HepG2 (cell line): ENCODE data around the gene ELAPOR1. TPM values are rescaled to one million over a fixed set of nuclear protein-coding genes. Genes with fewer than 3 reads are reported as not detected.
A peak's percentile ranks its signal among the peaks of the same experiment; 100 is the strongest.

ENCODE experiments used
- ARID2 ChIP-seq: sonication (generic); formaldehyde crosslinking; IDR thresholded peaks from 2 replicates; pipeline ENCODE4 v1.8.1; 2022; ENCODE audit warnings: mild to moderate bottlenecking, missing genetic modification reagents, borderline replicate concordance
- E2F2 ChIP-seq: sonication (generic); formaldehyde crosslinking; IDR thresholded peaks from 2 replicates; pipeline ENCODE4 v1.4.0; 2020; ENCODE audit warnings: missing genetic modification reagents, borderline replicate concordance
- GPN1 ChIP-seq: sonication (generic); formaldehyde crosslinking; IDR thresholded peaks from 2 replicates; pipeline ENCODE4 v1.5.1; 2020; ENCODE audit warnings: missing genetic modification reagents, borderline replicate concordance
- HNF4A ChIP-seq: sonication (generic); formaldehyde crosslinking; IDR thresholded peaks from 2 replicates; pipeline ENCODE4 v1.4.0; 2020; ENCODE audit warnings: missing genetic modification reagents
- JDP2 ChIP-seq: sonication (generic); formaldehyde crosslinking; IDR thresholded peaks from 2 replicates; pipeline ENCODE4 v1.8.1; 2022; ENCODE audit warnings: missing genetic modification reagents, borderline replicate concordance
- KAT7 ChIP-seq: IDR thresholded peaks from 2 replicates; pipeline ENCODE4 v1.6.1; 2018; ENCODE audit warnings: borderline replicate concordance, missing compliant biosample characterization
- MAFK ChIP-seq, 2 experiments: IDR thresholded peaks in 1 of 2; conservative IDR thresholded peaks in 1 of 2; 2 replicates each; pipeline ENCODE4 v1.6.1; 2011; ENCODE audit warnings: improper control_type of control experiment in 2 of 2, low read length in 2 of 2
- NFKB2 ChIP-seq: sonication (generic); formaldehyde crosslinking; IDR thresholded peaks from 2 replicates; pipeline ENCODE4 v1.4.0; 2020; ENCODE audit warnings: missing genetic modification reagents, borderline replicate concordance
- POGK ChIP-seq: sonication (generic); formaldehyde crosslinking; conservative IDR thresholded peaks from 2 replicates; pipeline ENCODE4 v1.8.0; 2022; ENCODE audit warnings: mild to moderate bottlenecking, moderate library complexity, missing genetic modification reagents
- SRSF1 ChIP-seq: fragments of 200-400 bp; formaldehyde crosslinking; optimal IDR thresholded peaks from 2 replicates; pipeline ENCODE3; 2017; ENCODE audit warnings: mild to moderate bottlenecking, low read depth, low read length, moderate library complexity
- STAG1 ChIP-seq: sonication (generic); formaldehyde crosslinking; IDR thresholded peaks from 2 replicates; pipeline ENCODE4 v1.4.0; 2020; ENCODE audit warnings: missing genetic modification reagents
- TP53 ChIP-seq: sonication (generic); formaldehyde crosslinking; conservative IDR thresholded peaks from 2 replicates; pipeline ENCODE4 v1.4.0; 2020; ENCODE audit warnings: missing genetic modification reagents
- TSC22D2 ChIP-seq: sonication (generic); formaldehyde crosslinking; IDR thresholded peaks from 2 replicates; pipeline ENCODE4 v1.5.1; 2020; ENCODE audit warnings: missing genetic modification reagents, mild to moderate bottlenecking, borderline replicate concordance
- XRCC5 ChIP-seq: fragments of 200-400 bp; formaldehyde crosslinking; optimal IDR thresholded peaks from 2 replicates; pipeline ENCODE3; 2017; ENCODE audit warnings: mild to moderate bottlenecking, low read length
- ZBTB20 ChIP-seq: sonication (generic); formaldehyde crosslinking; IDR thresholded peaks from 2 replicates; pipeline ENCODE4 v1.8.1; 2023; ENCODE audit warnings: missing genetic modification reagents, low read depth, mild to moderate bottlenecking, borderline replicate concordance
- ZFP82 ChIP-seq: sonication (generic); formaldehyde crosslinking; IDR thresholded peaks from 2 replicates; pipeline ENCODE4 v1.5.1; 2020; ENCODE audit warnings: mild to moderate bottlenecking, missing genetic modification reagents, borderline replicate concordance
- ZFP91 ChIP-seq: sonication (generic); formaldehyde crosslinking; IDR thresholded peaks from 2 replicates; pipeline ENCODE4 v1.9.0; 2022; ENCODE audit warnings: missing genetic modification reagents, mild to moderate bottlenecking, borderline replicate concordance
- ZNF44 ChIP-seq: sonication (generic); formaldehyde crosslinking; IDR thresholded peaks from 2 replicates; pipeline ENCODE4 v1.5.1; 2020; ENCODE audit warnings: mild to moderate bottlenecking, missing genetic modification reagents
- ZNF629 ChIP-seq: sonication (generic); formaldehyde crosslinking; conservative IDR thresholded peaks from 2 replicates; pipeline ENCODE4 v1.5.0; 2020; ENCODE audit warnings: missing genetic modification reagents
- ZNF652 ChIP-seq: IDR thresholded peaks from 2 replicates; pipeline ENCODE4 v1.6.1; 2016; ENCODE audit warnings: low read depth, borderline replicate concordance
- ZSCAN25 ChIP-seq: sonication (generic); formaldehyde crosslinking; IDR thresholded peaks from 2 replicates; pipeline ENCODE4 v1.8.0; 2022; ENCODE audit warnings: mild to moderate bottlenecking, missing genetic modification reagents
- polyA plus RNA-seq, 8 experiments: library from polyadenylated mRNA; depleted of rRNA in 3 of 8; stranded (reverse) in 7 of 8; unstranded in 1 of 8; fragments of >200 nt; fragmentation: Illumina TruSeq in 4 of 8; extraction: Trizol in 4 of 8; gene quantifications; 2 replicates each; pipeline versions ENCODE4 v1.2.1 to v1.2.3, GENCODE V29; 2011 to 2016; ENCODE audit warnings: low read depth in 4 of 8, missing spikeins in 1 of 8, mixed read lengths in 1 of 8; ENCODE audit not compliant: insufficient read depth in 1 of 8
- total RNA-seq, 5 experiments: library from RNA; depleted of rRNA; stranded (reverse); fragments of >200 nt; fragmentation: Illumina TruSeq; extraction: Trizol; gene quantifications; 2 replicates each; pipeline ENCODE4 v1.2.3, GENCODE V29; 2016; ENCODE audit warnings: low read depth in 1 of 5
- TF ChIP-seq, protein P1 (sequence below): sonication (generic); formaldehyde crosslinking; IDR thresholded peaks from 2 replicates; pipeline ENCODE4 v1.4.0; 2020; ENCODE audit warnings: missing genetic modification reagents, borderline replicate concordance

ELAPOR1 gene
- total and polyA plus RNA-seq, 2 of the 13 experiments (the other 11 are each of a cell fraction or from before 2014, with no cell fraction given): 0.13 to 0.20 TPM

GRCh38 chr1:109112056-109112651 lies 1.8 kb upstream of the ELAPOR1 start (continued):
- TF ChIP-seq ZFP91 (CRISPR knock-in tag) (no peak), HNF4A (CRISPR knock-in tag) (no peak), E2F2 (CRISPR knock-in tag) (no peak), ZNF652 (CRISPR knock-in tag) (no peak), ARID2 (CRISPR knock-in tag) (no peak), KAT7 (no peak), TP53 (CRISPR knock-in tag) (no peak), GPN1 (CRISPR knock-in tag) (no peak), MAFK (conservative IDR thresholded peaks at IDR 0.05 in 1 of 2, IDR thresholded peaks at IDR 0.05 in 1 of 2; ENCODE audit: low read length in 2 of 2) (no peak), POGK (no peak), ZNF44 (CRISPR knock-in tag) (no peak), XRCC5 (no peak), SRSF1 (no peak), ZSCAN25 (CRISPR knock-in tag) (no peak), JDP2 (CRISPR knock-in tag) (no peak), ZNF629 (CRISPR knock-in tag) (peak; percentile 44; the same call in 1 of the 2 replicates), STAG1 (CRISPR knock-in tag) (peak; percentile 82), ZFP82 (CRISPR knock-in tag) (peak; percentile 19; the same call in 1 of the 2 replicates), TSC22D2 (CRISPR knock-in tag) (no peak), ZBTB20 (CRISPR knock-in tag) (no peak), NFKB2 (CRISPR knock-in tag) (no peak)
- TF ChIP-seq, protein P1, sequence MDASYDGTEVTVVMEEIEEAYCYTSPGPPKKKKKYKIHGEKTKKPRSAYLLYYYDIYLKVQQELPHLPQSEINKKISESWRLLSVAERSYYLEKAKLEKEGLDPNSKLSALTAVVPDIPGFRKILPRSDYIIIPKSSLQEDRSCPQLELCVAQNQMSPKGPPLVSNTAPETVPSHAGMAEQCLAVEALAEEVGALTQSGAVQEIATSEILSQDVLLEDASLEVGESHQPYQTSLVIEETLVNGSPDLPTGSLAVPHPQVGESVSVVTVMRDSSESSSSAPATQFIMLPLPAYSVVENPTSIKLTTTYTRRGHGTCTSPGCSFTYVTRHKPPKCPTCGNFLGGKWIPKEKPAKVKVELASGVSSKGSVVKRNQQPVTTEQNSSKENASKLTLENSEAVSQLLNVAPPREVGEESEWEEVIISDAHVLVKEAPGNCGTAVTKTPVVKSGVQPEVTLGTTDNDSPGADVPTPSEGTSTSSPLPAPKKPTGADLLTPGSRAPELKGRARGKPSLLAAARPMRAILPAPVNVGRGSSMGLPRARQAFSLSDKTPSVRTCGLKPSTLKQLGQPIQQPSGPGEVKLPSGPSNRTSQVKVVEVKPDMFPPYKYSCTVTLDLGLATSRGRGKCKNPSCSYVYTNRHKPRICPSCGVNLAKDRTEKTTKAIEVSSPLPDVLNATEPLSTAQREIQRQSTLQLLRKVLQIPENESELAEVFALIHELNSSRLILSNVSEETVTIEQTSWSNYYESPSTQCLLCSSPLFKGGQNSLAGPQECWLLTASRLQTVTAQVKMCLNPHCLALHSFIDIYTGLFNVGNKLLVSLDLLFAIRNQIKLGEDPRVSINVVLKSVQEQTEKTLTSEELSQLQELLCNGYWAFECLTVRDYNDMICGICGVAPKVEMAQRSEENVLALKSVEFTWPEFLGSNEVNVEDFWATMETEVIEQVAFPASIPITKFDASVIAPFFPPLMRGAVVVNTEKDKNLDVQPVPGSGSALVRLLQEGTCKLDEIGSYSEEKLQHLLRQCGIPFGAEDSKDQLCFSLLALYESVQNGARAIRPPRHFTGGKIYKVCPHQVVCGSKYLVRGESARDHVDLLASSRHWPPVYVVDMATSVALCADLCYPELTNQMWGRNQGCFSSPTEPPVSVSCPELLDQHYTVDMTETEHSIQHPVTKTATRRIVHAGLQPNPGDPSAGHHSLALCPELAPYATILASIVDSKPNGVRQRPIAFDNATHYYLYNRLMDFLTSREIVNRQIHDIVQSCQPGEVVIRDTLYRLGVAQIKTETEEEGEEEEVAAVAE: no peak
